Activated naive CD4-positive, alpha-beta T cell treated with anti-CD3 and anti-CD28 coated beads, Interleukin-2, amount 10 ng/mL, durations not matched to agents 7 days and 5 days (primary cell): ENCODE data around the gene NCAN.

Experiments
- CTCF ChIA-PET: fragments of 350-600 bp; sonication (Branson Sonifier 250); formaldehyde crosslinking; loops from one replicate; lab custom pipeline; 2021; ENCODE audit warnings: antibody characterized with exemption; lab: Charles Lee
- DNase-seq: peaks from one replicate; pipeline ENCODE4 v3.0.0-alpha.2; 2020
- H3K27ac Mint-ChIP-seq: one replicate; pipeline ENCODE4 v1.8.0; 2021; ENCODE audit warnings: mild to moderate bottlenecking, moderate library complexity, mixed read lengths
- H3K27me3 Mint-ChIP-seq: one replicate; pipeline ENCODE4 v1.8.0; 2021; ENCODE audit warnings: mild to moderate bottlenecking, mixed read lengths
- H3K36me3 Mint-ChIP-seq: one replicate; pipeline ENCODE4 v1.8.0; 2021; ENCODE audit warnings: mixed read lengths
- H3K4me1 Mint-ChIP-seq: one replicate; pipeline ENCODE4 v1.8.0; 2021; ENCODE audit warnings: mixed read lengths
- H3K4me3 Mint-ChIP-seq: one replicate; pipeline ENCODE4 v1.8.0; 2021; ENCODE audit warnings: mild to moderate bottlenecking, moderate library complexity, mixed read lengths
- H3K9me3 Mint-ChIP-seq: one replicate; pipeline ENCODE4 v1.8.0; 2021; ENCODE audit warnings: mixed read lengths

NCAN gene

GRCh38 chr19:19268453-19269385, 57.0 kb downstream of the NCAN start:
- no peak for DNase-seq
- no peaks in the 10 kb centered on the region for H3K9me3 Mint-ChIP-seq
- peaks cover 6% of the 10 kb centered on the region for H3K4me1 Mint-ChIP-seq
- H3K36me3 Mint-ChIP-seq: no peaks in the 10 kb centered on the region
- H3K4me3 Mint-ChIP-seq: no peak overlapping the region
- H3K27ac Mint-ChIP-seq: no peak overlapping the region
- CTCF ChIA-PET: no interaction called here
- H3K27me3 Mint-ChIP-seq: peaks cover 82% of the 10 kb centered on the region

- no peaks in the 10 kb centered on the region for H3K9me3 Mint-ChIP-seq
- no peaks in the 10 kb centered on the region for H3K36me3 Mint-ChIP-seq
- H3K4me1 Mint-ChIP-seq: peaks cover 6% of the 10 kb centered on the region
- CTCF ChIA-PET: no interaction called here
- H3K27ac Mint-ChIP-seq: no peak overlapping the region
- H3K27me3 Mint-ChIP-seq: peaks cover 80% of the 10 kb centered on the region
- H3K4me3 Mint-ChIP-seq: no peak overlapping the region
- no peak for DNase-seq
Observed at GRCh38 chr19:19269952-19270694, 58.4 kb downstream of the NCAN start.

GRCh38 chr19:19270749-19271571, 59.2 kb downstream of the NCAN start:
- Mint-ChIP-seq H3K4me3 (no peak overlapping the region), H3K27ac (no peak overlapping the region), H3K9me3 (no peaks in the 10 kb centered on the region), H3K36me3 (no peaks in the 10 kb centered on the region), H3K27me3 (peaks cover 74% of the 10 kb centered on the region), H3K4me1 (peaks cover 6% of the 10 kb centered on the region)
- CTCF ChIA-PET: interaction anchor here (0.6 kb wide), 1 partner anchor 94 kb away, joined by 3 read pairs; no protein-coding TSS in a partner anchor
- no peak for DNase-seq

- no peaks in the 10 kb centered on the region for H3K9me3 Mint-ChIP-seq
- no peak for DNase-seq
- peaks cover 4% of the 10 kb centered on the region for H3K36me3 Mint-ChIP-seq
- H3K4me1 Mint-ChIP-seq: peaks cover 6% of the 10 kb centered on the region
- H3K27me3 Mint-ChIP-seq: peaks cover 71% of the 10 kb centered on the region
- H3K4me3 Mint-ChIP-seq: no peak overlapping the region
- CTCF ChIA-PET: interaction anchor here (0.6 kb wide), 1 partner anchor 93 kb away, joined by 3 read pairs; no protein-coding TSS in a partner anchor
- no peak overlapping the region for H3K27ac Mint-ChIP-seq
Observed at GRCh38 chr19:19271828-19272599, 60.3 kb downstream of the NCAN start.

- CTCF ChIA-PET: no interaction called here
- Mint-ChIP-seq H3K9me3 (no peaks in the 10 kb centered on the region), H3K4me1 (peaks cover 6% of the 10 kb centered on the region), H3K27me3 (peaks cover 57% of the 10 kb centered on the region), H3K4me3 (no peak overlapping the region), H3K36me3 (peaks cover 15% of the 10 kb centered on the region), H3K27ac (no peak overlapping the region)
- DNase-seq: no peak
Observed at GRCh38 chr19:19274146-19274545, 62.4 kb downstream of the NCAN start.

GRCh38 chr19:19274716-19275565, 63.2 kb downstream of the NCAN start:
- Mint-ChIP-seq H3K36me3 (peaks cover 15% of the 10 kb centered on the region), H3K4me1 (peaks cover 6% of the 10 kb centered on the region), H3K4me3 (no peak overlapping the region), H3K27ac (no peak overlapping the region), H3K27me3 (peaks cover 52% of the 10 kb centered on the region), H3K9me3 (no peaks in the 10 kb centered on the region)
- DNase-seq: no peak
- CTCF ChIA-PET: no interaction called here

GRCh38 chr19:19276386-19276785, 64.6 kb downstream of the NCAN start:
- Mint-ChIP-seq H3K4me1 (peaks cover 6% of the 10 kb centered on the region), H3K36me3 (peaks cover 15% of the 10 kb centered on the region), H3K9me3 (no peaks in the 10 kb centered on the region), H3K27me3 (peaks cover 38% of the 10 kb centered on the region), H3K4me3 (no peak overlapping the region), H3K27ac (no peak overlapping the region)
- no peak for DNase-seq
- CTCF ChIA-PET: no interaction called here

GRCh38 chr19:19276851-19277250, 65.1 kb downstream of the NCAN start:
- Mint-ChIP-seq H3K27me3 (peaks cover 34% of the 10 kb centered on the region), H3K36me3 (peaks cover 15% of the 10 kb centered on the region), H3K4me3 (no peak overlapping the region), H3K27ac (no peak overlapping the region), H3K4me1 (peaks cover 6% of the 10 kb centered on the region), H3K9me3 (no peaks in the 10 kb centered on the region)
- CTCF ChIA-PET: no interaction called here
- no peak for DNase-seq

GRCh38 chr19:19278315-19278714, 66.6 kb downstream of the NCAN start:
- Mint-ChIP-seq H3K27me3 (peaks cover 19% of the 10 kb centered on the region), H3K9me3 (no peaks in the 10 kb centered on the region), H3K27ac (no peak overlapping the region), H3K4me1 (peaks cover 3% of the 10 kb centered on the region), H3K36me3 (peaks cover 15% of the 10 kb centered on the region), H3K4me3 (no peak overlapping the region)
- CTCF ChIA-PET: no interaction called here
- DNase-seq: no peak

- DNase-seq: no peak
- Mint-ChIP-seq H3K27ac (no peak overlapping the region), H3K4me3 (no peak overlapping the region), H3K4me1 (no peaks in the 10 kb centered on the region), H3K27me3 (peaks cover 11% of the 10 kb centered on the region), H3K9me3 (no peaks in the 10 kb centered on the region), H3K36me3 (peaks cover 18% of the 10 kb centered on the region)
- CTCF ChIA-PET: no interaction called here
Observed at GRCh38 chr19:19279062-19279612, 67.4 kb downstream of the NCAN start.

- no peak overlapping the region for H3K27ac Mint-ChIP-seq
- no peak overlapping the region for H3K4me3 Mint-ChIP-seq
- H3K27me3 Mint-ChIP-seq: peaks cover 5% of the 10 kb centered on the region
- no peaks in the 10 kb centered on the region for H3K9me3 Mint-ChIP-seq
- H3K36me3 Mint-ChIP-seq: peaks cover 23% of the 10 kb centered on the region
- no peak for DNase-seq
- H3K4me1 Mint-ChIP-seq: no peaks in the 10 kb centered on the region
- CTCF ChIA-PET: no interaction called here
Observed at GRCh38 chr19:19279853-19280252, 68.1 kb downstream of the NCAN start.

GRCh38 chr19:19280561-19280960, 68.8 kb downstream of the NCAN start:
- Mint-ChIP-seq H3K27ac (no peak overlapping the region), H3K36me3 (peaks cover 23% of the 10 kb centered on the region), H3K4me1 (no peaks in the 10 kb centered on the region), H3K27me3 (no peaks in the 10 kb centered on the region), H3K9me3 (no peaks in the 10 kb centered on the region), H3K4me3 (no peak overlapping the region)
- CTCF ChIA-PET: no interaction called here
- no peak for DNase-seq
